Astrocyte (in vitro differentiated cells and primary cell): ENCODE measurements around the gene BLOC1S4. TPM values are rescaled to one million over a fixed set of nuclear protein-coding genes. Genes with fewer than 3 reads are reported as not detected.
A peak's percentile ranks its signal among the peaks of the same experiment; 100 is the strongest.

Experiments
- DNase-seq: peaks from one replicate; pipeline ENCODE4 v3.0.0-alpha.2; 2010; ENCODE audit warnings: low read depth
- FAIRE-seq: peaks from 2 replicates; lab custom pipeline; 2011; peaks lifted over from hg19 to GRCh38; lab: Jason Lieb, UNC
- H2AFZ ChIP-seq: 2 replicates; pipeline ENCODE4 v1.6.0; 2012; ENCODE audit warnings: low read depth, low read length, inconsistent platforms
- H3K27ac ChIP-seq: 2 replicates; pipeline ENCODE4 v1.5.1; 2011; ENCODE audit warnings: low read depth, low read length, inconsistent platforms
- H3K27me3 ChIP-seq: 2 replicates; pipeline ENCODE4 v1.6.0; 2011; ENCODE audit warnings: low read length, inconsistent platforms; ENCODE audit not compliant: insufficient read depth
- H3K36me3 ChIP-seq: 2 replicates; pipeline ENCODE4 v1.5.1; 2011; ENCODE audit warnings: low read length, inconsistent platforms; ENCODE audit not compliant: insufficient read depth
- H3K4me1 ChIP-seq: 2 replicates; pipeline ENCODE4 v1.5.1; 2011; ENCODE audit warnings: low read length, inconsistent platforms; ENCODE audit not compliant: insufficient read depth
- H3K4me2 ChIP-seq: 2 replicates; pipeline ENCODE4 v1.6.0; 2012; ENCODE audit warnings: low read length, inconsistent platforms
- H3K4me3 ChIP-seq: 2 replicates; pipeline ENCODE4 v1.5.1; 2011; ENCODE audit warnings: low read depth, mild to moderate bottlenecking, low read length, inconsistent platforms; ENCODE audit not compliant: insufficient read depth
- H3K79me2 ChIP-seq: 2 replicates; pipeline ENCODE4 v1.6.0; 2012; ENCODE audit warnings: mild to moderate bottlenecking, low read length, inconsistent platforms; ENCODE audit not compliant: insufficient read depth
- H3K9ac ChIP-seq: 2 replicates; pipeline ENCODE4 v1.6.0; 2012; ENCODE audit warnings: mild to moderate bottlenecking, low read length, inconsistent platforms
- H3K9me3 ChIP-seq: 2 replicates; pipeline ENCODE4 v1.5.1; 2012; ENCODE audit warnings: low read depth, mild to moderate bottlenecking, low read length, inconsistent platforms; ENCODE audit not compliant: insufficient read depth
- H4K20me1 ChIP-seq: 2 replicates; pipeline ENCODE4 v1.6.0; 2012; ENCODE audit warnings: low read length, inconsistent platforms; ENCODE audit not compliant: insufficient read depth
- H3K27ac Mint-ChIP-seq: one replicate; pipeline ENCODE4 v1.8.0; 2021; ENCODE audit warnings: mild to moderate bottlenecking, mixed read lengths; ENCODE audit not compliant: unreplicated experiment
- H3K27me3 Mint-ChIP-seq: one replicate; pipeline ENCODE4 v1.8.0; 2021; ENCODE audit warnings: low read depth, mixed read lengths; ENCODE audit not compliant: unreplicated experiment
- H3K36me3 Mint-ChIP-seq: one replicate; pipeline ENCODE4 v1.8.0; 2021; ENCODE audit warnings: low read depth, mixed read lengths; ENCODE audit not compliant: unreplicated experiment
- H3K4me1 Mint-ChIP-seq: one replicate; pipeline ENCODE4 v1.8.0; 2021; ENCODE audit warnings: low read depth, mixed read lengths; ENCODE audit not compliant: unreplicated experiment
- H3K4me3 Mint-ChIP-seq: one replicate; pipeline ENCODE4 v1.8.0; 2021; ENCODE audit warnings: mild to moderate bottlenecking, moderate library complexity, mixed read lengths; ENCODE audit not compliant: unreplicated experiment
- H3K9me3 Mint-ChIP-seq: one replicate; pipeline ENCODE4 v1.8.0; 2021; ENCODE audit warnings: mild to moderate bottlenecking, mixed read lengths; ENCODE audit not compliant: unreplicated experiment
- CTCF ChIP-seq: IDR thresholded peaks from 2 replicates; pipeline ENCODE4 v1.5.1; 2011; ENCODE audit warnings: low read depth, mild to moderate bottlenecking, inconsistent platforms, low read length, moderate library complexity; ENCODE audit not compliant: insufficient read depth
- EZH2 ChIP-seq: IDR thresholded peaks from 2 replicates; pipeline ENCODE4 v1.6.1; 2012; ENCODE audit warnings: mild to moderate bottlenecking, low read length, inconsistent platforms; ENCODE audit not compliant: insufficient read depth
- total RNA-seq: library from RNA; stranded (reverse); gene quantifications from 2 replicates; pipeline ENCODE4 v1.2.1, GENCODE V29; 2021

Gene BLOC1S4
- total RNA-seq, 1 donor from 2014 or later = 20.9 TPM

- Histone ChIP-seq H3K79me2 (no peaks in the 10 kb centered on the region), H3K4me3 (no peak overlapping the region), H4K20me1 (no peaks in the 10 kb centered on the region), H3K36me3 (no peaks in the 10 kb centered on the region), H3K27ac (no peak overlapping the region), H2AFZ (peak overlapping the region; percentile 65), H3K9ac (peak overlapping the region; percentile 4), H3K4me1 (peaks cover 14% of the 10 kb centered on the region), H3K27me3 (no peaks in the 10 kb centered on the region), H3K9me3 (no peaks in the 10 kb centered on the region), H3K4me2 (peak overlapping the region; percentile 23)
- H3K4me3 Mint-ChIP-seq = no peak overlapping the region
- no peaks in the 10 kb centered on the region for H3K4me1 Mint-ChIP-seq
- no peaks in the 10 kb centered on the region for H3K36me3 Mint-ChIP-seq
- TF ChIP-seq CTCF (no peak), EZH2 (no peak)
- FAIRE-seq = no peak
- H3K27ac Mint-ChIP-seq = no peak overlapping the region
- peak; percentile 33 for DNase-seq
- no peaks in the 10 kb centered on the region for H3K27me3 Mint-ChIP-seq
- H3K9me3 Mint-ChIP-seq = no peaks in the 10 kb centered on the region
Observed at GRCh38 chr4:6749340-6750171, 33.6 kb downstream of the BLOC1S4 start.

- Mint-ChIP-seq H3K27ac (no peak overlapping the region), H3K36me3 (no peaks in the 10 kb centered on the region), H3K4me3 (no peak overlapping the region), H3K27me3 (no peaks in the 10 kb centered on the region), H3K4me1 (no peaks in the 10 kb centered on the region), H3K9me3 (peaks cover 3% of the 10 kb centered on the region)
- H3K27me3 ChIP-seq = no peaks in the 10 kb centered on the region
- TF ChIP-seq CTCF (no peak), EZH2 (no peak)
- no peak overlapping the region for H3K9ac ChIP-seq
- no peaks in the 10 kb centered on the region for H3K9me3 ChIP-seq
- no peaks in the 10 kb centered on the region for H3K79me2 ChIP-seq
- no peak for FAIRE-seq
- no peaks in the 10 kb centered on the region for H3K36me3 ChIP-seq
- H3K4me2 ChIP-seq = no peak overlapping the region
- H3K4me1 ChIP-seq = peaks cover 14% of the 10 kb centered on the region
- no peak for DNase-seq
- H4K20me1 ChIP-seq = no peaks in the 10 kb centered on the region
- no peak overlapping the region for H3K27ac ChIP-seq
- no peak overlapping the region for H3K4me3 ChIP-seq
- H2AFZ ChIP-seq = no peak overlapping the region
Observed at GRCh38 chr4:6750286-6751221, 34.6 kb downstream of the BLOC1S4 start.
